ENCODE data around the gene VILL.

DNA sequence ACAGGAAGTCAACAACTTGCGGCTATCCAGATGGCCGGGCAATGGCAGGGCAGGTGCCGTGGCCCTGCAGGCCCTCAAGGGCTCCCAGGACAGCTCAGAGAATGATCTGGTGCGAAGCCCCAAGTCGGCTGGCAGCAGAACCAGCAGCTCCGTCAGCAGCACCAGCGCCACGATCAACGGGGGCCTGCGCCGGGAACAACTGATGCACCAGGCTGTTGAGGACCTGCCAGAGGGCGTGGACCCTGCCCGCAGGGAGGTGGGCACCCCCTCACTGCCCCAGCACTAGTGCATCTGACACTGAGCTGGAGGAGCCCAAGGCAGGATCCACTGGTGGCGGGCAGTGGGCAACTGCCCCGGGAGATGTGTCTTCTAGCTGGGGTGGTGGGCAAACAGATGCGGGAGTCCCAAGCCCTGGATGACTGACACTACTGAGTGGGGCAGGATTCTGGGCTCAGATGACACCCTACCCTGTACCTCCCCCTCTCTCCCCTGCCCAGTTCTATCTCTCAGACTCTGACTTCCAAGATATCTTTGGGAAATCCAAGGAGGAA, 15.9 kb downstream of the VILL start:
- TF ChIP-seq, protein P1, sequence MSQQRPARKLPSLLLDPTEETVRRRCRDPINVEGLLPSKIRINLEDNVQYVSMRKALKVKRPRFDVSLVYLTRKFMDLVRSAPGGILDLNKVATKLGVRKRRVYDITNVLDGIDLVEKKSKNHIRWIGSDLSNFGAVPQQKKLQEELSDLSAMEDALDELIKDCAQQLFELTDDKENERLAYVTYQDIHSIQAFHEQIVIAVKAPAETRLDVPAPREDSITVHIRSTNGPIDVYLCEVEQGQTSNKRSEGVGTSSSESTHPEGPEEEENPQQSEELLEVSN (IDR thresholded peaks at IDR 0.05; ENCODE audit: borderline replicate concordance, low read depth): no peak
- TF ChIP-seq TFCP2L1 (CRISPR knock-in tag; IDR thresholded peaks at IDR 0.05) (no peak), BHLHE40 (IDR thresholded peaks at IDR 0.05; ENCODE audit: low read depth, low read length) (no peak), EP300 (IDR thresholded peaks at IDR 0.05) (no peak), HEYL (CRISPR knock-in tag; IDR thresholded peaks at IDR 0.05) (no peak), TP53 (CRISPR knock-in tag; IDR thresholded peaks at IDR 0.05) (no peak), KDM1A (IDR thresholded peaks at IDR 0.05; ENCODE audit: low read depth) (no peak)
- TF ChIP-seq, protein P2, sequence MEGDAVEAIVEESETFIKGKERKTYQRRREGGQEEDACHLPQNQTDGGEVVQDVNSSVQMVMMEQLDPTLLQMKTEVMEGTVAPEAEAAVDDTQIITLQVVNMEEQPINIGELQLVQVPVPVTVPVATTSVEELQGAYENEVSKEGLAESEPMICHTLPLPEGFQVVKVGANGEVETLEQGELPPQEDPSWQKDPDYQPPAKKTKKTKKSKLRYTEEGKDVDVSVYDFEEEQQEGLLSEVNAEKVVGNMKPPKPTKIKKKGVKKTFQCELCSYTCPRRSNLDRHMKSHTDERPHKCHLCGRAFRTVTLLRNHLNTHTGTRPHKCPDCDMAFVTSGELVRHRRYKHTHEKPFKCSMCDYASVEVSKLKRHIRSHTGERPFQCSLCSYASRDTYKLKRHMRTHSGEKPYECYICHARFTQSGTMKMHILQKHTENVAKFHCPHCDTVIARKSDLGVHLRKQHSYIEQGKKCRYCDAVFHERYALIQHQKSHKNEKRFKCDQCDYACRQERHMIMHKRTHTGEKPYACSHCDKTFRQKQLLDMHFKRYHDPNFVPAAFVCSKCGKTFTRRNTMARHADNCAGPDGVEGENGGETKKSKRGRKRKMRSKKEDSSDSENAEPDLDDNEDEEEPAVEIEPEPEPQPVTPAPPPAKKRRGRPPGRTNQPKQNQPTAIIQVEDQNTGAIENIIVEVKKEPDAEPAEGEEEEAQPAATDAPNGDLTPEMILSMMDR (IDR thresholded peaks at IDR 0.05): no peak
